Measurements from ENCODE around the gene ATG4B.

- no peak for TF ChIP-seq EP300 (IDR thresholded peaks at IDR 0.05)
- TF ChIP-seq CTCF (IDR thresholded peaks at IDR 0.05) = no peak
- TF ChIP-seq POLR2A (IDR thresholded peaks at IDR 0.05) = no peak
Measured at GRCh38 chr2:241690202-241690717, 52.8 kb downstream of the ATG4B start.
